GM12873 (cell line): Measurements from ENCODE around the gene ENG.

Source experiments
- CTCF ChIP-seq: IDR thresholded peaks from 2 replicates; pipeline ENCODE4 v1.5.1; 2012; ENCODE audit warnings: low read depth, mild to moderate bottlenecking, moderate library complexity, low read length, control low read depth; ENCODE audit not compliant: insufficient read depth; ENCODE audit errors: missing control alignments

ENG gene

DNA sequence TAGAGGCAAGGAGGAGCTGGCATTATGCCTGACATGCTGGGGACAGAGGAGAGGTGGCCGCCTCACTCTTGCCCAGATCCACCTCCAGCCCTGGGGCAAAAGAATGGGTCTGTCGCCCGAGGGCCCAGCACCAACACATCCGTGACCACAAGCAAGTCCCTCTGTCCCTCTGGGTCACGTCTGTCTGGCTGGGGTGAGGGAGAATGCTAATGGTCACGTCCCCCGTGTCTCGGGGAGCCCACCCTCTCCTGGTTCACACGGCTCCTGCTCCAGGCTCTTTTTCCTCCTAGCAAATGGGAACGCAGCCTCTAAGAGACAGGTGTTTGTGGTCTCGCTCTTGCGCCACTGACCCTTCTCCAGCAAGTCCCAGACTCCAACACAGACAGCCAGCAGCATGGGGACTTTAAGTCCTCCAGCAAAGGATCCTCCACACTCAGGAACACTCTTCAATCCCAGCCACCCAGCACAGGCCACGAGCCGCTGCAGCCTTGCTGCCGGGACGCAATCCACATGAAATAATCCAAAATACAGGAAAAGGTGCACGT, 4.1 kb downstream of the ENG start:
- TF ChIP-seq CTCF = no peak

GRCh38 chr9:127848756-127849504, 5.5 kb downstream of the ENG start:
- no peak for TF ChIP-seq CTCF

- no peak for TF ChIP-seq CTCF
Measured at GRCh38 chr9:127847833-127848755, 6.4 kb downstream of the ENG start.

DNA sequence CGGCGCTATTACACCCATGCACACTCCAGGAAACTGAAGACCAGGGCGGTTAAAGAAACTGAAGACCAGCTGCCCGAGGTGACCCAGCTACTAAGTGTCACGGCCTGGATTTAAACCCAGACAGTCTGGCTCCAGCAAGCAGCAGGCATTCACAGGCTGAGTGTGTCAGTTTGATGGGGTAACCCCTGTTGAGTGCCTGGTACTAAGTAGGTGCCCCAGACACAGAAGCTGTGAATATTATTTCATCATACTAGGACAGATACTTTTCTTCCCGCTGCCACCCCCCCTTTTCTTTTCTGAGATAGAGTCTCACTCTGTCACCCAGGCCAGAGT, 7.3 kb downstream of the ENG start:
- no peak for TF ChIP-seq CTCF

- TF ChIP-seq CTCF = no peak
Measured at GRCh38 chr9:127846443-127847177, 7.8 kb downstream of the ENG start.

- no peak for TF ChIP-seq CTCF
Measured at GRCh38 chr9:127844821-127845359, 9.6 kb downstream of the ENG start.
